ENCODE data around the gene CFAP53.

The CFAP53 gene

DNA sequence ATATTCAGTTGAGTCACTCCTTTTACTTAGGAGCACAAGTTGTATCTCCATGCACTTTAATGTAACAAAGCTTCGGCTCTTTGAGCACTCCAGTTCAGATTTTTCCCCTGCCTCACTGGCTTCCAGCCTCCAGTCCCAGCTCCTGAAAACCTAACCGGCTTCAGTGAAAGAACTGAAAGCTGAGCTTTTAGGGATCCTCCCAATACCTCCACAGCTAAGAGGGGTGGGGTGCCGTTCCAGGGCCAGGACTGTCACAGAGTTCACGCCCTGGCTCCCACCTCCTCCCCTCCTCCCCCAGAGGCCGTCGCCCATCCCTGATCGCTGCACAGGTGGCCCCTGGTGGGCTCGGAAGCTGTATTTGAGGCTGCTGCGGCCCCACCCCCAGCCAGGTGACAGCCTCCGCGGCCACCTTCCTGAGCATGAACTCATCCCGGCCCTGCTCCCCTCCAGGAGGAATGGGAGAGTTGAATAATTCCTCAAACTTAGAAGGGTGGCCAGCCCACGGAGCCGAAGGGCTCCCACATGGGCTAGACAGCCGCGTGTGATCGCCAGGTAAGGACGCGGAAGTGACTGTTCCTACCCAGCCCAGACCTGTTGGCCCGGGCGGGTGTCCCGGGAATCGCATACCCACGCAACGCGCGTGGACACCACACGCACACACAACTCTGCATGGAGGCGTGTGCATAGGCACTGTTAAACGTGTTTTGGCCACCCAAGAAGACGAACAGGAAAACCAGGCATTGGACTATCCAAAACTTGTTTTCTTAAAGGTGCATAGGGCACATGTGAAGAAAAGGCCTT is 73.1 kb downstream of the CFAP53 start:
- DNase-seq, result no peak

DNA sequence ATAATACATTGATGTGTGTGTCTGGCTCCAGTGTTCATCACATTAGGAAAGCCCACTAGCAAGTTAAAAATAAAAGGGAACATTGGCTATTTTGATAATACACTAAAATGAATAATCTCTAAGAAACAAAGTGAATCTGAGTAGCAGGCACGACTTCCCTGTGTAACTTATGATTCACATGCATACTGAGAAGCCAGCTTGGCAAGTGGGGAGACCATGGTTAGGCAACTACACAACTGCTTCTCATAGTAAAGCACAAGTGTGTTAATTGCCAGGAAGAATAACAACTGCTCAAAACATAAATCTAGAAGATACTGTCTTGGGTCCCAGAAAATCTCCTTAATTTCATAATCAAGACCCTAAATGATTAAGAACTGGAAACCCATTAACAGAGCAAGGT is 75.4 kb downstream of the CFAP53 start:
- DNase-seq, result no peak

DNA sequence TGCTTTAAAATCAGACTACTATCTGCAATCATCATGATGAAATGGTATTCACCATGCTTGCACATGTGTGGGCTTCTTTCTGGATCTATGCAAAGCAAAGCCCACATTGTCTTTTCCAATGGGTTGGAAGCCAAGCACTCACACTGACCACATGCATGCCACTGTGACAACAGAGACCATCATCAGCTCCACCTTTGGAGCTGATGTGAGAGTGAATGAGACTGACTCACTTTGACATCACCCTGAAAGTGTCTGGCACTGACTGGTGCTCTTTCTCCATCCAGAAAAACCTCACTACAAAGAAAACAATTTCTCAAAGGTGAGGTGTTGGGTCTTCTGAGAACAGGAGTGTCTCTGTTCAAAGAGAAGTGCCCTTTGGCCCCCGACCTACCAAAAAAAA is 76.1 kb downstream of the CFAP53 start:
- no peak for DNase-seq

DNA sequence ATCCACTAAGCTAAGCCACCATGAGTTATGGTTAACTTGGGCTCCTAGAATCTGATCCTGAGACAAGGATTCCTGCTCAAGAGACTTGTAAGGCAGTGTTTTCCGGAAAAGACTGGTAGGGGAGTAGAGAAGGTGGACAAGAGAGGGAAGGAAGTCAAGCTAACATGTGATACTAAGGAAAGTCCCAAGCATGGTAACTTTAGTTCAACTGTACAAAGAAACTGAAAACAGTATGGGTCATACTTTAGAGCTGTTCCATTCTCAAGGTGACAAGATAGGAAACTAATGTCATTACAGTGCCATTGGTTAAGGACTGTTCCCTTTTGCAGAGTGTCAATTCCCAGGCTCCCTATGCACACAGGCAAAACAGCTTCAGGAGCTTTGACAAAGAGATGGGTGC is 77.1 kb downstream of the CFAP53 start:
- no peak for DNase-seq

DNA sequence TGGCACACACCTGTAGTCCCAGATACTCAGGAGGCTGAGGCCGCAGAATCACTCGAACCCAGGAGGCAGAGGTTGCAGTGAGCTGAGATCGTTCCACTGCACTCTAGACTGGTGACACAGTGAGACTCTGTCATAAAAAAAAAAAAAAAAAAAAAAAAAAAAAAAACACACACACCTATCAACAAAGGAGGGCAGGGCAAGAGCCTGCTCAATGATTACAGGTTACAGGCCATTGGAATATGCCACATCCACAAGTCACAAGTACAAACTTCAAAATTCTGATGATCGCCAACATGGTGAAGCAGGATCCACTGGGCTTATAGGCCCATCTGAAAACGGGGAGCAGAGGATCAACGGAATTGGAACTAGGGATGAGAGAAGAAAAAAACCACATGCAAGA is 77.6 kb downstream of the CFAP53 start:
- DNase-seq, result no peak

DNA sequence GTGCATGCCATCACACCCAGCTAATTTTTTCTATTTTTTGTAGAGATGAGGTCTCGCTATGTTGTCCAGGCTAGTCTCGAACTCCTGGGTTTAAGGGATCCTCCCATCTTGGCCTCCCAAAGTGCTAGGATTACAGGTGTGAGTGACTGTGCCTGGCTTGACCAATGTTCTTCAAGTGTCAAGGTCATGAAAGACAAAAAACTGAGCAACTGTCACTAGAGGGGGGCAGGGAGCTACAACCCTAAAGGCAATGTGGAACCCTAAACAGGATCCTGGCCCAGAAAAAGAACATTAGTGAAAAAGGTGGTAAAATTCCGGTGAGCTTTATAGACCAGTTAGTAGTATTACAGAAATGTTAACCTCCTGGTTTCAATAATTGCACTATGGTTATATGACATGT is 78.6 kb downstream of the CFAP53 start:
- DNase-seq, result no peak

GRCh38 chr18:50186385-50186784 is 79.9 kb downstream of the CFAP53 start:
- no peak for DNase-seq

- no peak for DNase-seq
Observed at GRCh38 chr18:50183556-50183955, 82.7 kb downstream of the CFAP53 start.

- DNase-seq, result no peak
Observed at GRCh38 chr18:50182511-50182910, 83.8 kb downstream of the CFAP53 start.

- no peak for DNase-seq
Observed at GRCh38 chr18:50181590-50181989, 84.7 kb downstream of the CFAP53 start.

DNA sequence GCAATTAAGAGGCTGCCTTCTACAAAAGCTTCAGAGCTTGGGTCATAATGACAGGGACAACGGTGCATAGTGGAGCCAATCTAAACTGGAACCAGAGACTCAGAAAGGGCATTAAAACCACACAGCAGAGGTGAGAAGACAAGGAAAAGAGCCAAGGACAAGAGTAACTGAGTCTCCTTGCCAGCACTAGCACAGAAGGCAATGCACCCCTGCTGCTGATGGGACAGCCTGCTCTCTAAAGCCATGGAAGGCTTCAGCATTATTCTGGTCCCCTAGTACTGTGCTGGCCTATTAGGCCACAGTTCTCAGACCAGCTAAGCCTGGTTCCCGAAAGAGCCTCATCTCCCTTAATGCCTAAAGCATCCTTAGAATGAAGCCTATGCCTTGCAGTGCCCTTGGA is 86.8 kb downstream of the CFAP53 start:
- DNase-seq, result no peak

GRCh38 chr18:50177294-50177992 is 88.9 kb downstream of the CFAP53 start:
- no peak for DNase-seq

Measured in activated gamma-delta T cell (primary cell).